Measurements from ENCODE around the gene ADGRB2. TPM values are rescaled to one million over a fixed set of nuclear protein-coding genes. Genes with fewer than 3 reads are reported as not detected.
A peak's percentile ranks its signal among the peaks of the same experiment; 100 is the strongest.

ADGRB2 gene
- polyA plus RNA-seq, 10 donors = 9.6 to 23.3 (median 14.0) TPM

DNA sequence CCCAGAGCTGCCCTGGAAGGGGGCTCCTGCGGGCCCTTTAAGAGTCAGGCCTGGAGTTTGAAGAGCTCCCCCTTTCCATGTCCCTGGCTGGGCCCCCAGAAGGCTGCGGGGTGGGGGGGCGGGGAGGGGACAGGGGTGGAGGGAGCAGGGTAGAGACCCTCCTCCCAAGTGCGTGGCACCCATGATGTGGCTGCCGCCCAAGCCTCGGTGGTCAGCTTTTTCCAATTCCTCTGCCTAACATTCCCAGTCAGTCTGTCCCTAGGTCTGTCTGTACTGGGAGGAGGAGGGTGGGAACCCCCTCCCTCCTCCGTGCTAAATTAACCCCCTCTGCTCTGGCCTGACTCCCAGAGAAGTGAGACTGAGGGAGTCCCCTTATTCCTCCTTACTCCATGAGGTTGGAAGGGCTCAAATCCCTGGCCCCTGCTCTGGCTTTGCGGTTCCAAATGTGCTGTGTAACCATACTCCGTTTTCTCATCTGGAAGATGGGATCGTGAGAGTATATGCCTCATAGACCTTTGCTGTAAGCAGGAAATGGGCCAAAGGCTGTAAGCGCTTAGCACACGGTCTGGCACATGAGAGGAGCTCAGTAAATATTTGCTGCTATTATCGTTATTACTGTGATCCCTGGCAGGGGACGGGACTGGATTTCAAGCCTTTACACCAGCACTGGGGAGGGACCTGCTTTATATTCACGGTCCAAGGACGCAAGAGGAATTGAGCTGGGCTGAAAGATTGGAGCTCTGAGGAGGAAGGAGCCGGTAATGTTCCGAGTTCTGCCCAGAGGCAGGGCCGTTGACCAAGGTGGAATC lies 59.7 kb downstream of the ADGRB2 start:
- peak; percentile 80 to 94 (median 84) for DNase-seq

DNA sequence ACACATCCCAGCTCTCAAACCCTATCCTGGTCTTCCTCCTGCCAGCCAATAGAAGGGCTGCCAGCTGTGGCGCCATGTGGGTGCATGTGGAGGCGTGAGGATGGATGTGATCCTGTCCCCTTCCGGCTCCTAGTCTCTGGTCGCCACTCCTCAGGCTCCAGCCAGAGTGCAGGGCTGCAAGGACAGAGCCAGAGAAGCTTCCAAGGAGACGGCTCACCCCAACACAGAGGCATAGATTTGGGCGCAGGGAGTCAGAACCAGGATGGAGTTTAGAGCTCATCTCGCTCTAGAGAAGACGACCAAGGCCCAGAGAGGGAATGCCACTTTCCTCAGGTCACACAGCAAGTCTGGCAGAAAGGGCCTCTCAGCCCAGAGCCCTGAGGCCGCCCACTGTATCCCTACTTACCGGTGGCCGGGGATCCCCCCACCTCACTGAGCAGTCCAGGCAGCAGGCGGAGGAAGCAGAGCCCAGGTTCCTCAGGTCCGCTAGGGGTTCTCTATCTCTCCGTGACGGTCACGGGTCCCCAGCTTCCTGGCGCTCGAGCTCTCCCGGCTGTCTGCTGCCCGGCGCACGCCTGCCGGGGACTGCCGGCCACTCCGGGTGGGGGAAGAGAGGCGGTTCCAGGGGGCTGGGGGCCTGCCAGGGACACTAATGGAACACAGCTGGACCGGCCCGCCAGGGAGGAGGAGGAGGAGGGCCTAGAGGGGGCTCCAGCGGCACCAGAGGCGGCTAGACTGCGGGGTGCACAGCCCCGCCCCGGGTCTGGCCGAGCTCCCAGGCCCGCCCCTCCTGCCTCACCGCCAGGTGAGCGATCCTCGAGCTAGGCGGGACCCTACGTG lies 60.5 kb downstream of the ADGRB2 start, which contains the start of gene COL16A1:
Gene COL16A1 (minus strand): TSS at position 587 of the 840 bp plus-strand sequence. CDS start 1,824 bp downstream, outside the sequence.
- peak; percentile 86 to 97 (median 92) for DNase-seq

DNA sequence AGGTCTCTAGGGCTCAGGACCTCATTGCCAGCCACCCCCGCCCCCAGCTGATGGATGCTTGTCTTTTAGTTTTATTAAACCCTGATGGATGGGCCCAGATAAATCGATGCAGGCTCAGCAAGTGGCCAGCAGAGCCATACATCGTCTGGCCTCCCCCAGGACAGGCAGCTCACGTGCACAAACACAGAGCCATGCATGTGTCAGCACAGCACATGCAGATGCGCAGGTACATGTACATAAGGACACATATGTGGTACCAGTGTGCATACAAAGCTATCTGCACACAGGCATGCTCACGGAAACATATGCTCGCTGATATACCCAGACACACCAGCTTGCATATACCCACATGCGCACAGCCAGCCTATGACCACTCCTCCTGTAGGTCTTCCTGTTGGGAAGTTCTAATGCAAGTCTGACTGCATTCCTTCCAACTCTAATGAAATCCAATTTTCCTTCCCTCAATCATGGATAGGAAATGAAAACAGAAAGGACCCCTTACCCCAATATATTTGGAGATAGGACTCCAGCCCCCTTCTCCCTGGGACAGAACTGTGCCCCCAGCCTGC lies 61.2 kb downstream of the ADGRB2 start:
- peak in 1 of 3 donors; percentile 39 for DNase-seq

DNA sequence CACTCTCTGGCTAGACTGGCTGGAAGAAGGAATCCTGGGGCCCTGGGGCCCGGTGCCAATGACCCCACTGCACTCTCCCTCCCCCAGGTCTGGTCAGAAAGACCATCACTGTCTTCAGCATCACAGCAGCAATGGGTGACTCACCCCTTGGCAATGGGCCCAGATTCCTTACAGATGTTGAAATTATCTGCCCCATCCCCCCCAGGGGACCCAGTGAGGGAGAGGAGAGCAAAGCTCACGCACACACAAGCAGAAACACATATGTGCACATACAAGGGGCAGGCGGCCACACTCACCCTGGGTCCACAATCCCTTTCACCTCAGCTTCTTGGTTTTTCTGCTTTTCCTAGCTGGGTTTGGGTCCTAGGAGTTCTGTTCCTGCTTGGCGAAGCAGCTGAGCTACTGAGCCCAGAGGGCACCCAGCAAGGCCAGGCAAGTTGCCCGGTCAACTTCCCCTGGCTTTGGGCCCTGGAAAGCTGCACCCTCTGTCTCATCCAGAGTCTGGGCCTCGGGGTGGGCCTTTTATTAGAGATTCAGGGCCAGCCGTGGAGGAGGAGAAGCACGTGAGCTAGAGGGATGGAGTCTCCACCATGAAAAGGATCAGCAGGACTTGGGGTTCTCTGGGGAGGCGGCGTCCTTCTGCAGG lies 62.9 kb downstream of the ADGRB2 start:
- DNase-seq = peak; percentile 92 to 97 (median 96)

DNA sequence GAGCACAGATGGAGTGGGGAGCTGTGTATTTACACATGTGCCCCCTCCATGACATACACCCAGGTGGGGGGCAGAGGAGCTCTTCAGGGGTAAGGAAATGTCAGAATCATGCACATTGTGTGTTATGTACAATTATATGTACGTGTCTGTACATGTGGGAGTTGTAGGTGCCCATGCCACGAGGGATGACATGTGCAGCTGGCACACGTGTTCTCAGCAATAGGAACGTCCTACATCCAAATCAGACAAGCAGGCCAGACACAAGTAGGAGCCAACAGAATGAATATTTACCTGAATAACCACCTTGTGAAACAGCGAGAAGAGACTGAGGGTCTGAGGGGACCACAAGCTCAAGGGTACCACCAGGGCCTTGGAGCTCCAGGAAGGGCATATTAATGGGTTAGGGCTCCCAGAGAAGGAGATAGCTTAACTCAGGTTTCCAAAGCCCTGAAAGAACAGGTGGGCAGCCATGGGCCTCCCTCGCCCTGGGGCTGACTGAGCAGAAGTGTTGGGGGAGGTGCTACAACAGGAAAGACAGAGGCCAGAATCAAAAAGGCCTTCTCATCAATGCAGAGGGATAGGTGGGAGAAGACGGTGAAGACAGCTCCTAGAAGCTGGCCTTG lies 63.6 kb downstream of the ADGRB2 start:
- DNase-seq = no peak

DNA sequence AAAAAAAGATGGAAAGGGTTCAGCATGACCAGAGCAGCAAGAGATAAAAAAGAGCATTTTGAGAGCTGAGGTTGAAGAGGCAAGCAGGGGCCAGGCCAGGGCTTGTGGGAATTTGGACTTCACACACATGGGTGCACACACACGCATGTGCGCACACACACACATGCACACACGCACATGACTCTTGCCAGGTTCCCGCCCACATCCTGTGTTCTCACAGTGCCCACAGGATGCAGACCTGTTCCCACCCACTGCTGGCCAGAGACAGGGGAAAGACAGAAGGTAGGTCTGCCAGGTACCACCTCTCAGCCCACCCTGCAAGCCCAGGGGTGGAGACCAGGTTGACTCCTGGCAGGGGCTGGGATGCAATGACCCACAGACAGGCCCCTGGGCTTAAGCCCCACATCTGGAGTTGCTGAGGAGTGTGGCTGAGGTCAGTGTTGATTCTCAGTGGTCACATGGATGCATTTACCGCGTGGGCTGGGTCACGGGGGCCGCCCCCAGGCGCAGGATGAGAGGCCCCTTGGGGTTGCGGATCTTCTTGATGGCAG lies 64.7 kb downstream of the ADGRB2 start:
- DNase-seq = no peak

DNA sequence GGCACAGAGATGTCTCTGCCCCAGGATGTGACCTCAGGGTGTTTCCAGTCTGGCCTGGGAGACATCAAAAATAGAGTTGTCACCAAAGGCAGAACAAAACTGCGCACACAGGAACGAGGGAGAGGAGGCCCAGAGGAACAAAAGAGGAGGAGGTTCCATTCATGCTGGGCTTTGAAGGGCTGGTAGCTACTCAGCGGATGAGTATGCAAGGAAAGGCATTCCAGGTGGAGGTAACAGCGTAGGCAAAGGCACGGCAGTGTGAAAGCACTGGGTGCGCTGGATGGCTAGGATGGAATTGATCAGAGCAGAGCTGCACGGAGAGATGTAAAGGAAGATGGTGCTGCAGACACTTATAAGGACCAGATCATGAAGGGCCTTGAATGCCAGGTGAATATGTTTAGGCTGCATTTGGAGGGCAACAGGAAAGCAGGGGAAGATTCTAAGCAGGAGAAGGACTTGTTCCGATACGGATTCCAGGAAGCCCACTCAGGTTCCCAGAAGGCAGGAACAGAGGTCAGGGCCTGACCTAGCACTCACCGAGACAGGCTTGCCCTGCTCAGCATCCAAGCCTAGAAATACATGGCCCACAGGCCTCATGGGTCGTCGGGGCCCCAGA lies 66.7 kb downstream of the ADGRB2 start:
- no peak for DNase-seq

DNA sequence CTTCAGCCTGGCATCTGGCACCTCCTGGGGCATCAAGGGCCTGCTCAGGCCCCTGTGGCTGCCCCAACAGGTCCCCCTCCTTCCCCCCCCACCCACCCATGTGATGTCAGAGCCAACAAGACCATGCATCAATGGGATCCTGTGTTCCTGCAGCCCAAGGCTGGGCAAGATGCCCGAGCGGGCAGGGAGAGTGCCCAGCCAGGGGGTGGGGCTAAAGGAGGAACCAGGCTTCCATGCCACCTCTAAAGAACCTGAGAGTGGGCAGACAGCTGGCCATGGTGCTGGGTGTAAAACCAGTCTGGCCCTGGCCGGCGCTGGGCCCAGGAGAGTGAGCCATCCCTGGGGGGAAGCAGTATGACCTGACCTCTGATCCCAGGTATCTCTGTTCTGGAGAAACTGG lies 67.9 kb downstream of the ADGRB2 start:
- no peak for DNase-seq

DNA sequence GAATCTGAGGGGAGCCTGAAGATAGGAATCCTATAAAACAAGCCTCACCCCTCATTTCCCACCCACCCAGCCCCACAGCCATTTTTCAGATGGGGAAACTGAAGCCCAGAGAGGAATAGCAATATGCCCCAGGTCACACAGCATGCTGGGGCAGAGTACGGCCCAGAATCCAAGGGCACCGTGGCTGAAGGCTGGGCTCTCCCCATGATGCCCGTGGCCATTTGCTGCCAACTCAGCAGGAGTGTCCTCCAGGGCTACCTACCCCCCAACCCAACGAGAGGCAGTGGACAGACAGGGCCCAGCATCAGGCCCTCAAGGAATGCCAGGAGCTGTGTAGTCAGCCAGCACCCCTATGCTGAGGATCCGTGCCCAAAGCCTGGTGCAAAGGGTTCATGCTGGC lies 68.8 kb downstream of the ADGRB2 start:
- DNase-seq = no peak

DNA sequence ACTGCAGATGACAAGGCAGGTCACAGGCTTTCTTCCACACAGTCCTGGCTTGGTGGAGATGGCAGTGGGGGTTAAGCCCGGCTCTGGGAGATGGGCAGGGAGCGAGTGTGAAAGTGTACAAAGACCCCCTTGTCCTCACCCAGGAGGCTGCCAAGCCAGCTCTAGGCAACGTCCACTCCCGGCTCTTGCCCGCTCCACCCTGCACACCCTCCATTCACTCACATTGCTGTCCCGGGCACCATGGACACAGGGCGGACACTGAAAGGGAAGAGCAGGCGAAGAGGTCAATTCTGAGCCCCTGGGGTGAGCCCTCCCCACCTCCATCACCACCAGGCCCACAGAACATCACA lies 69.2 kb downstream of the ADGRB2 start:
- no peak for DNase-seq

DNA sequence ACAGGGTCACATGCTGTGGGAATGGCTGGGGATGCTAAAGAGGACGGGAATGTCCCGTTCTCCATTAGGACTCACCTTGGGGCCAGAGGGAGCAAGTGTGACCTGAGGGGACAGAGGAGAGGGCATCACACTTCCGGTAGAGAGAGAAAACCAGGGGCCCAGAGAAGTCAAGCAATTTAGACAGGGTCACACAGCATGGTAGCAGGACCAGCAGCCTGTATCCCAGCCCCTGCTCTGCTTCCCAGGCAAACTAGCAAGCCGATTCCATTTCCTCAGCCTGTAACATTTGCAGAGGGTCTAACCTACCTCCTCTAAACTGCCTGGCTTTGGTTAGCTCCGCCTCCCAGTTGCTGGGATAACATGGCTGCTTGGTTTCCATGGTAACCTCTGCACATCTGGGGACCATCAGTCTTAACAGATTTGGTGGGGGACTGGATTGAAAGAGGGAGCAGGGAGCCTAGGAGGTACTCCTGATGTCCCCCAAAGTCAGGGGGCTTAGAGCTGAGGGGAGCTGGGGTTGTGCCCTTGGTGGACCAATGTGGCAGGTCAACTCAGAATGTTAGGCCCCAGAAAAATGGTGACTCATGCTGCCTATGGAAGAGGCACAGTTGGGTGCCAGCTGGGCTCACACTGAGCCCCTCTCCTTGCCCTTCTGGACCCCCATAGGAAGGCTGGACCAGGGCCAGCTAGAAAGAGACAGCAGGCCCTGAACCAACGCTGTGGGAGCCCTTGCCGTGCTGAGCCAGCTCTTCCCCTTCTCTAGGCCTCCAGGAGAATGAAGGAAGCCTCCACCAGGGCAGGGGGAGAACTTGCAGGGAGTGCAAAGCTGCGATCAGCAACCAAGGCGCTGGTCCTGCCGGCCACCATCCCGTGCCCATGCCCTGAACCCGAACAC lies 69.8 kb downstream of the ADGRB2 start:
- peak in 1 of 3 donors; percentile 69 for DNase-seq

DNA sequence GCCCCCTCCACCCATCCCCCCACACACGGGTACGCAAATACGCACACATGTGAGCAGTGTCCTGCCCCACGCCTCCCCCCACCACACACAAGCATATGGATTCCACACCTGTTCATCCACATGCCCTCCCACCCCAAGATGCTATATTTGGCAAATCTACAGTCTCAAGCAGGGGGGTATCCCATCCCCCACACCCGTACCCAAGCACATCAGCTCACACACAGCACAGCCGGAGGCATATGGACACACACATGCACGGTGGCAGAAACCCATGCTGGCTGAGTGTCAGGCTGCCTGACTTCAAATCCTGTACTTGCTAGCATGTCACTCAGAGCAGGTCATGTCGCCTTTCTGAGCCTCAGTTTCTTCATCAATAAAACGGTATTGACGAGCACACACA lies 70.9 kb downstream of the ADGRB2 start:
- no peak for DNase-seq

DNA sequence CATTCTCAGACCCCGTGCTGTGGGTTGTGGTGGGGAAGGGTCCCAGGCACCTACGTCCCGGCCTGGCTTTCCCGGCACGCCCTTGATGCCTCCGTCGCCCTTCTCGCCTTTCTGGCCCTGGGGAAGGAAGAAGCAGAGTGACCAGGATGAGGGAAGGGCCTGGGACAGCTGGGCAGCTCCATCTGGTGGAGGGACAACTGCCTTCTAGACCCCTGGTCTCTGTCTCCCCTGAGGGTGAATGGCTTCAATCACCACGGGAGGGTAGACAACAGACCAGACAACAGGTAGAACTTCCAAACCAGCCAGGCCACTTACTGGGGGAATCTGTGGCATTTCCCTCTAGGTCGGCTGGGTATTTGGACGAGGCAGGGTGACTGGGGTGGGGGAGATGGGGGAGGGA lies 72.2 kb downstream of the ADGRB2 start:
- DNase-seq = no peak

DNA sequence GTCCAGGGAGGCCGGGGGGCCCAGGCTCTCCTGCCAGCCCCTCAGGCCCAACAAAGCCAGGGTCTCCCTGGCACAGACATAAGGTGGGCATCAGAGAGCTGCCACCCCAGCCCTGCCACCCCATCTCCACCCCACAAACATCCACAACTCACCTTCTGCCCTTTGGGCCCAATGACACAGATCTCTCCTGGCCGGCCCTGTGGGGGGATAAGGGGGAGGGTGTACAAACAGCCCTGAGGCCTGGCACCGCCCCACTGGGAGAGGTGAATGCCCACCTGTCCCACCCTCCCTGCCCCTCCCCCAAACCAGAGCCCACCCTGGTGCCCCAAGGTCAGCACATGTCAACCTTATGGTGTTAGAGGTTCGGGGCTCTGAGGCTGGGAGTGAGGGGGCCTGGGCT lies 72.7 kb downstream of the ADGRB2 start:
- no peak for DNase-seq

DNA sequence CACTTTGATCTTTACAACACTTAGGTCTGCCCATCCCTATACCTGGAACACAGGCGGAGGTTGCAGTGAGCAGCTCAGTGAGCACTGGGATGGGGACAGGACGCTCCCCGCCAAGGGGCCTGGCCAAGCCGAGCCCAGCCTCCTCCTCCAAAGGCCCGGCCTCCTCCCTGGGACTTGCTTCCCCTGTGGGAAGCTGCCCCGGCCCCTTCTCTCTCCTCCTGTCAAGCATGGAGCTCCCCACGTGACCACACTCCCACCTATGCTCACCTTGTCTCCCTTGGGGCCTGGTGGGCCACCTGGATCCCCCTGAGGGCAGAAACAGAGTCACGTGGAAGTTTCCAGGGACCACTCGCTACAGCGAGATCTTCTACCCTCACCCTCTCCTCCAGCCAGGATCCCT lies 73.2 kb downstream of the ADGRB2 start:
- DNase-seq = no peak

DNA sequence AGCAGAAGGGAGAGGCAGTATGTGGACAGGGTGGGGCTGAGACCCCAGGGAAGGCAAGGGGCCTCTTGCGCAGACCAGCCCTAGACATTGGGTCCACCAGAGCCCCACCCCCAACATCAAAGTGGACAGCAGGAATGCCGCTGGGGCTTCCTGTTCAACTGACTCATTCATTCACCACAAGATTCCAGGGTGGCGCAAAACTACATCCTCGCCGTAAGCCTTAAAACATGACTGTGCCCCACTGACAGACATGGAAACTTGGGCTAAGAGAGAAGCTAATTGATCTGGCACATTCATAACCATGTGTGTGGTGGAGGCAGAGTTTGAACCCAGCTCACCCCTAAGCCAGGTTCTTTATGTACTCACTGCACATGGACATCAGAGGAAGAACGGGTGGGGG lies 74.3 kb downstream of the ADGRB2 start:
- DNase-seq = peak in 1 of 3 donors; percentile 89

DNA sequence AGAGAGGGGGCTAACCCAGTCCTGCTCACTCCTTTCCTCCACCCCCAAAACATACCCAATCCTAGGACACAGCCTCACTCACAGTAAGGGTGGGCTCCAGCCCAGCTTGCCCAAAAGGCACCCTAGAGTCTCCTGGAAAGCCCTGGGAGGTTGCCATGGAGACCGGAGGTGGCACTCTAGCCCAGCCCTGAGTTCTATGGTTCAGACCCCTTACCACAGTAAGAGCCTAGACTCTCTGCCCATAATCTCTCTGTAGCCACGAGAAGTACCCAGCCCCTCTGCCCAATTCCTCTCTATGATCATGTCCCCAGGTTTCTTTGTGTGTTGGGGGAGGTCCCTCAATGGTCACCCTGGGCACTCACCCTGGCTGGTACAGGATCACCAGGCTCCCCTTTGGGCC lies 74.8 kb downstream of the ADGRB2 start:
- DNase-seq = no peak

DNA sequence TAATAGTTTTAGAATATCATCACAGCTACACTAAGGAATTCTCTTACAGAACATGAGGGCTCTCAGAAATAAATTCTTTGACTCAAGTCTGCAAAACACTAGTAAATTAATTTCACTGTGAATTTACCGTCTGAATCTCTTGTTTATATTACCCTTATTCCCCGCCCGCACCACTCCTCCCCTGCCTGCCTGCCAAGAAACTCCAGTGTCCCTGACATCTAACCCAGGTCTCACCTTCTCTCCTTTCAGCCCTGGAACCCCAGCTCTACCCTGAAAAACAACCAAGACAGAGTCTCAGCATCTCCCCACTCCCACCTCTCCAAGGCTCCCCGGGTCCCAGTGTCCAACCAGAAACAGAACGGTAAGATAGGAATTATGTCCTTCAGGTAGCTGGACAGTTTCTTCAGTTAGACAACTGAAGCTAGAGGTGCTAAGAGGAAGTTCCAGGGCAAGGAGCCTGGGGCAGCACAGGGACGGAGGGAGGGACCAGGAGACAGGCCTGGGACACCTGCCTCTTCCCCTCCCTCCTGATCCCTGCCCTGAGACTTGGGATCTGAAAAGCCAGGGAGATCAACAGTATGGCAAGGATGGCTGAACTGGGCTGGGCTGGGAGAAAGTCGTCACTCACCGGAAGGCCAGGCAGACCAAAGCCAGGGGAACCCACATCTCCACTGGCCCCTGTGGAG lies 75.8 kb downstream of the ADGRB2 start:
- no peak for DNase-seq

DNA sequence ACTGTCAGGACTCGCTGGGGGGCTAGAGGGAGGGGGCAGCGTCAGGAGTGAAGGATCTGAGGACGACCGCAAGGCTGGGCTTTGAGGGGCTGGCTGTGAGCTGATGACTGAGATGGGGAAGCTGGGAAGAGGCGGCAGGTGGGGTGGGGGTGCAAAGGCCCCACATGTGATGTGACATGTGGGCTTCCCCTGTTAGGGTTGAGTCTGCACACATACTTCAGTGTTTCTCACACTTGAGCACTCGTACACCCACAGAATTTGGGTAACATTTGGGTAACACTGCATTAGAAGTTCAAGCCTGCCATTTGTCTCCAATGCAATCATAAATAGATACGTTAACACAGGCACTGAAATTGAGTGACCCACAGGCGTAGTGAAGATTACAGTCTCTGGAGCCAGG lies 76.5 kb downstream of the ADGRB2 start:
- no peak for DNase-seq

Measured in muscle of back (tissue), 11 donors.